K562 (cell line): ENCODE results near the gene XRCC2. TPM values are rescaled to one million over a fixed set of nuclear protein-coding genes. Genes with fewer than 3 reads are reported as not detected.

Experiments used
- ARHGAP35 ChIP-seq: fragments of 450-650 bp; IDR thresholded peaks from 2 replicates; pipeline ENCODE4 v1.6.1; 2018; ENCODE audit not compliant: partially characterized antibody
- DIDO1 ChIP-seq: fragments of 450-650 bp; IDR thresholded peaks from 2 replicates; pipeline ENCODE4 v1.6.1; 2016; ENCODE audit warnings: low read depth, missing biosample characterization, missing genetic modification characterization
- ETV6 ChIP-seq, 3 experiments: fragments of 150-350 bp in 1 of 3; sonication (generic) in 1 of 3; formaldehyde crosslinking in 1 of 3; IDR thresholded peaks; 2 replicates each; pipeline versions ENCODE4 v1.6.1 to v1.8.0; 2014 to 2022; ENCODE audit warnings: borderline replicate concordance in 2 of 3, low read depth in 2 of 3, antibody characterized with exemption in 1 of 3, low read length in 1 of 3, mild to moderate bottlenecking in 1 of 3, missing genetic modification reagents in 1 of 3
- HDAC1 ChIP-seq, 2 experiments: fragments of 450-650 bp; IDR thresholded peaks; 2 replicates each; pipeline ENCODE4 v1.6.1; 2016 to 2017; ENCODE audit warnings: inconsistent platforms in 1 of 2, mild to moderate bottlenecking in 1 of 2, moderate library complexity in 1 of 2
- KLF10 ChIP-seq: fragments of 250-450 bp; sonication (Bioruptor Pico); IDR thresholded peaks from 2 replicates; pipeline ENCODE4 v1.6.1; 2021; ENCODE audit warnings: matching md5 sums
- MEF2A ChIP-seq: IDR thresholded peaks from 2 replicates; pipeline ENCODE4 v1.6.1; 2011; ENCODE audit warnings: low read depth, mild to moderate bottlenecking, low read length, moderate library complexity; ENCODE audit not compliant: control insufficient read depth
- MYNN ChIP-seq, 2 experiments: sonication (generic); formaldehyde crosslinking in 1 of 2; IDR thresholded peaks; 2 replicates each; pipeline versions ENCODE4 v1.5.0 to v1.6.1; 2016 to 2020; ENCODE audit warnings: antibody characterized with exemption in 1 of 2, missing genetic modification reagents in 1 of 2
- NR2F6 ChIP-seq: fragments of 450-650 bp; formaldehyde crosslinking; IDR thresholded peaks from 2 replicates; pipeline ENCODE4 v1.4.0; 2020; ENCODE audit warnings: mild to moderate bottlenecking
- OTX1 ChIP-seq: fragments of 450-650 bp; formaldehyde crosslinking; IDR thresholded peaks from 2 replicates; pipeline ENCODE4 v1.4.0; 2022; ENCODE audit warnings: mild to moderate bottlenecking
- RFX7 ChIP-seq: fragments of 250-450 bp; sonication (Bioruptor Pico); IDR thresholded peaks from 2 replicates; pipeline ENCODE4 v1.5.1; 2021; ENCODE audit warnings: mild to moderate bottlenecking
- XRCC3 ChIP-seq: fragments of 450-650 bp; IDR thresholded peaks from 2 replicates; pipeline ENCODE4 v1.6.1; 2017; ENCODE audit warnings: mild to moderate bottlenecking, moderate library complexity
- ZKSCAN8 ChIP-seq: fragments of 200-800 bp; sonication (Bioruptor generic); IDR thresholded peaks from 2 replicates; pipeline ENCODE4 v1.6.1; 2016; ENCODE audit warnings: missing genetic modification characterization, missing compliant biosample characterization
- ZNF584 ChIP-seq: fragments of 200-800 bp; sonication (Bioruptor generic); IDR thresholded peaks from 2 replicates; pipeline ENCODE4 v1.6.1; 2016; ENCODE audit warnings: low read depth, mild to moderate bottlenecking, missing genetic modification characterization, missing compliant biosample characterization
- ZNF79 ChIP-seq: fragments of 250-450 bp; sonication (Bioruptor Pico); IDR thresholded peaks from 2 replicates; pipeline ENCODE4 v1.4.0; 2020; ENCODE audit warnings: low read depth, mild to moderate bottlenecking, moderate library complexity
- polyA plus RNA-seq, 8 experiments: library from polyadenylated mRNA; depleted of rRNA in 4 of 8; stranded (reverse) in 5 of 8; unstranded in 3 of 8; fragments of >200 nt; fragmentation: Nextera tagmentation in 2 of 8; fragmentation: Illumina TruSeq in 1 of 8; extraction: Ambion mirVana in 2 of 8; extraction: Trizol in 1 of 8; gene quantifications; 2 replicates each; pipeline versions ENCODE4 v1.2.1 to v1.2.3, GENCODE V29; 2011 to 2014; ENCODE audit warnings: inconsistent platforms in 1 of 8, missing spikeins in 1 of 8
- total RNA-seq, 7 experiments: library from RNA; depleted of rRNA in 6 of 7; stranded (reverse); fragments of >200 nt in 6 of 7; fragmentation: Illumina TruSeq in 2 of 7; extraction: Trizol in 2 of 7; gene quantifications; 2 replicates each; pipeline versions ENCODE4 v1.2.1 to v1.2.3, GENCODE V29; 2011 to 2021; ENCODE audit warnings: low replicate concordance in 1 of 7
- TF ChIP-seq, protein P1 (sequence below): fragments of 250-450 bp; sonication (Bioruptor Pico); IDR thresholded peaks from 2 replicates; pipeline ENCODE4 v1.8.0; 2021; ENCODE audit warnings: moderate library complexity, mild to moderate bottlenecking, inconsistent platforms
- TF ChIP-seq, protein P2 (sequence below): sonication (generic); formaldehyde crosslinking; IDR thresholded peaks from 2 replicates; pipeline ENCODE4 v1.8.1; 2022; ENCODE audit warnings: missing genetic modification reagents
- TF ChIP-seq, protein P3 (sequence below): fragments of 250-450 bp; sonication (Bioruptor Pico); IDR thresholded peaks from 2 replicates; pipeline ENCODE4 v1.5.0; 2020; ENCODE audit warnings: mild to moderate bottlenecking
- TF ChIP-seq, protein P4 (sequence below): fragments of 250-450 bp; sonication (Bioruptor Pico); IDR thresholded peaks from 2 replicates; pipeline ENCODE4 v1.5.0; 2021

XRCC2 gene
- total and polyA plus RNA-seq, 9 of the 15 experiments (the other 6 are each of a cell fraction or from before 2014, with no cell fraction given) = 16.2 to 58.0 (median 39.8) TPM

DNA sequence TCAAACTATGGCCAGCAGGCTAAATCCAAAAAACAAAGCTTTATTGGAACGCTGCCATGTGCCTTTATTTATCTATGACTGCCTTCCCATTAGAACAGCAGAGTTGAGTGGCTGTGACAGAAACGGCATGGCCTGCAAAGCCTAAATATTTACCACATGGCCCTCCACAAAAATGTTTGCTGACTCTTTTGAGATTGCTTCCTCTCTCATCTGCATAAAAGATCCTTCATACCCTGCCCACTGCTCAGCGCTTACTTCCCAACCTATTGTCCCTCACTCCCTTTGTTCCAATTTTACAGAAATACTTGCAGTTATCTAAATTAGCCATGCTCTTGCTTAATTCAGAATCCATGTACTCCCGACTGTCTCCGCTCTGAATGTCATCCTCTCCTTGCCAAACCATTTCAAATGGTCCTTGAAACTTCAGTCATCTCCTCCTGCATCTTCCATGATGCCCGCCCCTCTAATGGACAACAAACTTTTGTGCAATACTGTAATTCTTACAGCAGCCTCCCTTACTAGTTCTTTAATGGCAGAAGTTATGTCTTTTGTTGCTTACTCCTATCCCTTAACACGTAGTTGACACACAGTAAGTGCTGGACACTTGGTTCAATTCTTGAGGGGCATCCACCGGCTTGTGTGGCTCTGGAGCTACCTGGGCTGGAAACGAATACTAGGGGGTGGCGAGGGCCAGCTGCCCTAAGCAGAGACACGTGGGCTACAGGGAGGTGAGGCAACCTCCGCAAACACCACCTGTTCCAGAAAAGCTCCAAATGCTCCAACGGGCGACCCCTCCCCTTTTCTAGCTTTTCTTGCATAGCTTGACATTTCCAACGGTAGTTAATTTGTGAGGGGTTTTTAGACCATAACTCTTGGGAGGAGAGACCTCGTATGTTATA, 832 bp downstream of the XRCC2 start (continued):
- TF ChIP-seq, protein P1, sequence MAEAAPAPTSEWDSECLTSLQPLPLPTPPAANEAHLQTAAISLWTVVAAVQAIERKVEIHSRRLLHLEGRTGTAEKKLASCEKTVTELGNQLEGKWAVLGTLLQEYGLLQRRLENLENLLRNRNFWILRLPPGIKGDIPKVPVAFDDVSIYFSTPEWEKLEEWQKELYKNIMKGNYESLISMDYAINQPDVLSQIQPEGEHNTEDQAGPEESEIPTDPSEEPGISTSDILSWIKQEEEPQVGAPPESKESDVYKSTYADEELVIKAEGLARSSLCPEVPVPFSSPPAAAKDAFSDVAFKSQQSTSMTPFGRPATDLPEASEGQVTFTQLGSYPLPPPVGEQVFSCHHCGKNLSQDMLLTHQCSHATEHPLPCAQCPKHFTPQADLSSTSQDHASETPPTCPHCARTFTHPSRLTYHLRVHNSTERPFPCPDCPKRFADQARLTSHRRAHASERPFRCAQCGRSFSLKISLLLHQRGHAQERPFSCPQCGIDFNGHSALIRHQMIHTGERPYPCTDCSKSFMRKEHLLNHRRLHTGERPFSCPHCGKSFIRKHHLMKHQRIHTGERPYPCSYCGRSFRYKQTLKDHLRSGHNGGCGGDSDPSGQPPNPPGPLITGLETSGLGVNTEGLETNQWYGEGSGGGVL (CRISPR knock-in tag) = no peak
- TF ChIP-seq MEF2A (no peak), ZKSCAN8 (CRISPR knock-in tag) (no peak), NR2F6 (CRISPR knock-in tag) (no peak), HDAC1 (IDR thresholded peaks at IDR 0.05) (peak in 1 of 2 experiments; percentile 62; a peak in 1 of 4 replicates), ZNF79 (CRISPR knock-in tag) (no peak), ZNF584 (CRISPR knock-in tag) (no peak), MYNN (IDR thresholded peaks at IDR 0.05) (0 out of 2 replicates have a peak, but pooled peaks have one; percentile 20), MYNN (CRISPR knock-in tag; IDR thresholded peaks at IDR 0.05) (no peak), KLF10 (CRISPR knock-in tag) (no peak), RFX7 (CRISPR knock-in tag) (no peak), XRCC3 (peak; percentile 42; the same call in 1 of the 2 replicates), ARHGAP35 (no peak), ETV6 (IDR thresholded peaks at IDR 0.05; ENCODE audit: borderline replicate concordance in 1 of 2, low read depth in 2 of 2, low read length in 1 of 2) (no peak), ETV6 (CRISPR knock-in tag; IDR thresholded peaks at IDR 0.05; ENCODE audit: borderline replicate concordance) (no peak), OTX1 (CRISPR knock-in tag) (no peak), DIDO1 (no peak)
- TF ChIP-seq, protein P2, sequence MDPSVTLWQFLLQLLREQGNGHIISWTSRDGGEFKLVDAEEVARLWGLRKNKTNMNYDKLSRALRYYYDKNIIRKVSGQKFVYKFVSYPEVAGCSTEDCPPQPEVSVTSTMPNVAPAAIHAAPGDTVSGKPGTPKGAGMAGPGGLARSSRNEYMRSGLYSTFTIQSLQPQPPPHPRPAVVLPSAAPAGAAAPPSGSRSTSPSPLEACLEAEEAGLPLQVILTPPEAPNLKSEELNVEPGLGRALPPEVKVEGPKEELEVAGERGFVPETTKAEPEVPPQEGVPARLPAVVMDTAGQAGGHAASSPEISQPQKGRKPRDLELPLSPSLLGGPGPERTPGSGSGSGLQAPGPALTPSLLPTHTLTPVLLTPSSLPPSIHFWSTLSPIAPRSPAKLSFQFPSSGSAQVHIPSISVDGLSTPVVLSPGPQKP = no peak
- TF ChIP-seq, protein P3, sequence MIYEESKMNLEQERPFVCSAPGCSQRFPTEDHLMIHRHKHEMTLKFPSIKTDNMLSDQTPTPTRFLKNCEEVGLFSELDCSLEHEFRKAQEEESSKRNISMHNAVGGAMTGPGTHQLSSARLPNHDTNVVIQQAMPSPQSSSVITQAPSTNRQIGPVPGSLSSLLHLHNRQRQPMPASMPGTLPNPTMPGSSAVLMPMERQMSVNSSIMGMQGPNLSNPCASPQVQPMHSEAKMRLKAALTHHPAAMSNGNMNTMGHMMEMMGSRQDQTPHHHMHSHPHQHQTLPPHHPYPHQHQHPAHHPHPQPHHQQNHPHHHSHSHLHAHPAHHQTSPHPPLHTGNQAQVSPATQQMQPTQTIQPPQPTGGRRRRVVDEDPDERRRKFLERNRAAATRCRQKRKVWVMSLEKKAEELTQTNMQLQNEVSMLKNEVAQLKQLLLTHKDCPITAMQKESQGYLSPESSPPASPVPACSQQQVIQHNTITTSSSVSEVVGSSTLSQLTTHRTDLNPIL (CRISPR knock-in tag) = no peak
- TF ChIP-seq, protein P4, sequence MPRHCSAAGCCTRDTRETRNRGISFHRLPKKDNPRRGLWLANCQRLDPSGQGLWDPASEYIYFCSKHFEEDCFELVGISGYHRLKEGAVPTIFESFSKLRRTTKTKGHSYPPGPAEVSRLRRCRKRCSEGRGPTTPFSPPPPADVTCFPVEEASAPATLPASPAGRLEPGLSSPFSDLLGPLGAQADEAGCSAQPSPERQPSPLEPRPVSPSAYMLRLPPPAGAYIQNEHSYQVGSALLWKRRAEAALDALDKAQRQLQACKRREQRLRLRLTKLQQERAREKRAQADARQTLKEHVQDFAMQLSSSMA (CRISPR knock-in tag) = no peak
